ENCODE measurements around the gene ZNF428. TPM values are rescaled to one million over a fixed set of nuclear protein-coding genes. Genes with fewer than 3 reads are reported as not detected.
A peak's percentile ranks its signal among the peaks of the same experiment; 100 is the strongest.

ZNF428 gene
- polyA plus RNA-seq (2011; rRNA removed), result 24.4 and 34.0 TPM in 2 replicates
- polyA minus RNA-seq (2011; rRNA and poly(A)+ RNA removed), result 4.4 and 6.1 TPM in 2 replicates

GRCh38 chr19:43619262-43620060 is at the start of gene ZNF428:
ZNF428 (minus strand) TSS chr19:43619629; CDS start chr19:43614304, 5,325 bp downstream.
- Histone ChIP-seq H3K4me3 (ENCODE audit: low read depth, low read length) (peak within 1 kb of the TSS; percentile 86), H3K27me3 (ENCODE audit: control insufficient read depth, insufficient read depth, low read length) (no peaks in the 10 kb centered on the region), H3K36me3 (ENCODE audit: control insufficient read depth, insufficient read depth, low read length) (no peaks in the 10 kb centered on the region)
- POLR2A ChIA-PET, result no interaction called here
- CTCF ChIA-PET, result no interaction called here
- DNase-seq (ENCODE audit: low read depth), result peak; percentile 38
- TF ChIP-seq CTCF (IDR thresholded peaks at IDR 0.05; ENCODE audit: insufficient read depth, low read depth, low read length), result no peak

- ChIA-PET CTCF (interaction anchor here (0.7 to 1.3 kb wide), 7 partner anchors 21 to 141 kb away, joined by 3 to 5 read pairs (median 3); no protein-coding TSS in a partner anchor), POLR2A (interaction anchor here (0.5 to 1.1 kb wide), 9 partner anchors 9 to 1208 kb away, joined by 3 to 6 read pairs (median 4); partner anchors contain the start of gene ZNF404)
- peak; percentile 97 for DNase-seq (ENCODE audit: low read depth)
- H3K4me3 ChIP-seq (ENCODE audit: low read depth, low read length), result peak overlapping the region; percentile 86
- no peak for TF ChIP-seq CTCF (IDR thresholded peaks at IDR 0.05; ENCODE audit: insufficient read depth, low read depth, low read length)
- no peaks in the 10 kb centered on the region for H3K27me3 ChIP-seq (ENCODE audit: control insufficient read depth, insufficient read depth, low read length)
- peaks cover 18% of the 10 kb centered on the region for H3K36me3 ChIP-seq (ENCODE audit: control insufficient read depth, insufficient read depth, low read length)
Observed at GRCh38 chr19:43668406-43669109, 49.1 kb upstream of the ZNF428 start.

DNA sequence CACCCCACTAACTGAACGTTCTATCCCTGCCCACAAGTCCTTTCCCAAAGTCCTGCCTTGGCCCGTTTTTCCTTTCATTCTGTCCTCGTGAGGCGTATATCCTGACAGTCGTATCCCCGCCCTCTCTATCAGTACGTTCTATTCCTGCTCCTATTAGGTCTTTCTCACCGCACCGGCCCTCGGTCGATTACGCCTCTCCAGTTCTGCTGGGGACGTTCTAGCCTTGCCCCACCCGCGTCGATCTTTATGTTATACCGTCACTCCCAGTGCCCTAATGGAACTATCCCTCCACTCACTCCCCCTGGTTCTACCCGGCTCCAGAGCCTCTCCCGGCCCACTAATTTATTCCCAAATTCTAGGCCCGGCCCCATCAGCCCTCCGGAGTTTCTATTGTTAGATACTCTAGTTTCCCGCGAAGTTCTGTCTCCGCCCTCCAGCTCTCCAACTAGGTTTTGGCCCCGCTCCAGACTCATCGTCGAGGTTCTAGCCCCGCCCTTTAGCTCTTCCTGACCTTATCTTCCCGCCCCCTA is 48.5 kb upstream of the ZNF428 start:
- H3K4me3 ChIP-seq (ENCODE audit: low read depth, low read length), result peak overlapping the region; percentile 39
- TF ChIP-seq CTCF (IDR thresholded peaks at IDR 0.05; ENCODE audit: insufficient read depth, low read depth, low read length), result no peak
- H3K27me3 ChIP-seq (ENCODE audit: control insufficient read depth, insufficient read depth, low read length), result no peaks in the 10 kb centered on the region
- DNase-seq (ENCODE audit: low read depth), result no peak
- H3K36me3 ChIP-seq (ENCODE audit: control insufficient read depth, insufficient read depth, low read length), result peaks cover 20% of the 10 kb centered on the region
- POLR2A ChIA-PET, result interaction anchor here (0.6 to 1.1 kb wide), 5 partner anchors 9 to 126 kb away, joined by 3 to 6 read pairs (median 4); no protein-coding TSS in a partner anchor
- CTCF ChIA-PET, result interaction anchor here (0.8 to 1.3 kb wide), 4 partner anchors 32 to 142 kb away, joined by 3 to 4 read pairs (median 3); no protein-coding TSS in a partner anchor

DNA sequence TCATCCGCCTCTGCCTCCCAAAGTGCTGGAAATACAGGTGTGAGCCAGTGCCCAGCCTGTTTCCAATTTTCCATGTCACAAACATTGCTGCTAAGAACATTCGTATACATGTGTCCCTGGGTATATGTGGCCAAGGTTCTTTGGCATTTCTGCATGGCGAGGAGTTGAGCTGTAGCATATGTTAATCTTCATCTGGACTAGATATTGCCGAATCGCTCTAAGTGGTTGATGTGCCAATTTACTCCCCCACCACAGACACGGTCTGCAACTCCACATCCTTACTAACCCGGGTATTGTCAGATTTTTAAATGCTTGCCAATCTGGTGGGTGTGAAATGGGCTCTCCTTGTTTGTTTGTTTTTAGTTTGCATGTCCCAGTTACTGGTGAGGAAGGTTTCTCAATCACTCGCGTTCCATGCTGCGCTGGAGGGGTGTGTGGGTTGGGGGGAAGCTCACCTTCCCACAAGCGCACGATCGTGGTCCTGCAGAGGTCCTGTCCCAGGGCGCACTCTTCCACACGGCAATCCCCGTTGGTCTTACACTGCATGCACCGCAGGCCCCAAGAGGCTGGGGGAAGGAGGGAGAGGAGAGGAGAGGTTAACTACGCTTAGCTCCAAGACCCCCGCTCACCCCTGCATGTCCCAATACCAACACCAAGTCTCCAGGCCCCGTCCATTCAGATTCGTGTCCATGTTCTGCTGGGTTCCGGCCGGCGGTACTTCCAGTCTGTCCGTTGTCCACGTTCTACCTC is 47.9 kb upstream of the ZNF428 start:
- Histone ChIP-seq H3K36me3 (ENCODE audit: control insufficient read depth, insufficient read depth, low read length) (peaks cover 21% of the 10 kb centered on the region), H3K4me3 (ENCODE audit: low read depth, low read length) (peak overlapping the region; percentile 39), H3K27me3 (ENCODE audit: control insufficient read depth, insufficient read depth, low read length) (no peaks in the 10 kb centered on the region)
- CTCF ChIA-PET, result interaction anchor here (0.6 kb wide), 1 partner anchor 16 kb away, joined by 3 read pairs; no protein-coding TSS in a partner anchor
- no peak for TF ChIP-seq CTCF (IDR thresholded peaks at IDR 0.05; ENCODE audit: insufficient read depth, low read depth, low read length)
- no peak for DNase-seq (ENCODE audit: low read depth)
- POLR2A ChIA-PET, result no interaction called here

Data from BJ (cell line).